ENCODE data around the gene DLGAP1.
"Not testable (repeated sequence)": the region's sequence is repeated elsewhere in the genome, so short reads cannot be mapped to it uniquely, and the experiment has no call there.

DLGAP1 gene
- total RNA-seq: 0.63 to 2.7 reads per million in 2 donors

DNA sequence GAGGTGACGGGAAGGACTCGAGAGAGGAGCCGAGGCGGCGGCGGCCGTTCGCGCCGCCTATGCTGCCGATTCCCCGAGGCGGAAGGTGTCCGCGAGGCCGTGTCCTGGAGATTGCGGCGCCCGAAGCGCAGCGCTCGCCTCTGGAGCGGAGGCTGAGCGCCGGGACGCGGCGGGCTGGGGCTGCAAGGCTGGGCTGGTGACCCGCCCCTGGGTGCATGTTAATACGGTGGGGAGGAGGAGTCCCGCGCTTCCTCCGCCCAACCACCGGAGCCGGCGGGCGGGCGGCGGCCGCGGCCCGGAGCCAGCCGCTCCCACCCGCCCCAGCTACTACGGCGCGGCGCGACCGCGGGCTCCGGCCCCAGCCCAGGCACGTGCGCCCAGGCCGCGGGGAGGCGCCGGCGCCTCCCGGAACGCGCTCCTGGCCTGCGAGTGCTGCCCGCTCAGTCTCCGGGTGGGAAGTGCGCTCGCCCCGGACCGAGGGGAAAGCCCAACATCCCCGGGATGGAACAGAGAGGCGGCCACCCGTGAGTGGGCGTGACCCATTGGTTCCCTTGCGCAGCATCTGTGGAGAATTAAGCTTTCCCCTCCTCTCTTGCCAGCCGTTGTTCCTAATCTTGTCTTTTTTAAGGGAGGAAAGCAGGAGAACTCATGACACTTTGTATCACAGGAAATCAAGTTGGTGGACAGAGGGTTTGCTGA is at the start of gene DLGAP1:
TSS of gene DLGAP1 (minus strand) at position 195 of the 699 bp plus-strand sequence.
- DNase-seq: no peak

- DNase-seq: not testable (repeated sequence)
Measured at GRCh38 chr18:4494703-4495284, 39.7 kb upstream of the DLGAP1 start.

DNA sequence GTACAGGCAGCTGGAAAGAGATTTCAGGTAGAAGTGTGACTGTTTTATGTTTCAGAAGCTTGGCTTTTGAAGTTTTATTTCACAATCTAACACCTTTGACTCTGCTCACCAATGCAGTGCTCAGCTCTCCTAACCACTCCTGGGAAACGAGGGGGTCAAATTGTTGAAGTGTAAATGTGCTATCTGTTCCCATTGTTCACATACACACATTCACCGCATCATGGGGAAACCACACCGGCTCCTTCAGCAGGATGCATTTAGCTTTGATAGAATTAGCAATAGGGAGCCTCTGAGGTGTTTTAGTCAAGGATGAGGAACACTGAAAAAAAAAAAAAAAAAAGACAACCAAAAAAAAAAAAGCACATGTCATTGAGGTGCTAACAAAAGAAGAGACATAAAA is 13.4 kb upstream of the DLGAP1 start:
- no peak for DNase-seq

DNA sequence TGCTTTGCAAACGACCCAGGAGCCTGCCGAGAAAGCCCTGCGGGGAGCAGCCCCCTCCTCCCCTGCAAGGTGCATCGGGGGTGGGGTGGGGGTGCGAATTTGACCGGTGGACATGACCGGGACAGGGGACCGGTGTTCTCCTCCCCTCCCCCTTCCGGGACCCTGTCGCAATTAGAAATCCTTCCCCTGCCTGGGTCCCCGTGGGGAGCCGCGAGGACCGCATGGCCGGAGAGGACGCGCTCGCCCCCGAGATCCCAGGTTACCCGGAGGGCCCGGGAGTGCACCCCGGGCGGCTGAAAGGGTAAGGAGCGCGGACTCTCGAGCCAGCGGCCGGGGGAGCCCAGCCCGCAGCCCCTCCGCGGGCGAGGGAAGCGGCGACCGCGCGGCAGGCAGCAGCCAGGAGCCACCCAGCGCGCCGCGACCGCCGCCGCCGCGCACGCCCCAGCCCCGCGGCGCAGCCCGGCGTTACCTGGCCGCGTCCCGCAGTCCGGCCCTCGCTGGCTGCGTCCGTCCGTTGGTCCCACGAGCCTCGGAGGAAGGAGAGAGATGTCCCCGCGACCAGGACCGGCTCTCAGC is 482 bp downstream of the DLGAP1 start:
- DNase-seq: no peak

DNA sequence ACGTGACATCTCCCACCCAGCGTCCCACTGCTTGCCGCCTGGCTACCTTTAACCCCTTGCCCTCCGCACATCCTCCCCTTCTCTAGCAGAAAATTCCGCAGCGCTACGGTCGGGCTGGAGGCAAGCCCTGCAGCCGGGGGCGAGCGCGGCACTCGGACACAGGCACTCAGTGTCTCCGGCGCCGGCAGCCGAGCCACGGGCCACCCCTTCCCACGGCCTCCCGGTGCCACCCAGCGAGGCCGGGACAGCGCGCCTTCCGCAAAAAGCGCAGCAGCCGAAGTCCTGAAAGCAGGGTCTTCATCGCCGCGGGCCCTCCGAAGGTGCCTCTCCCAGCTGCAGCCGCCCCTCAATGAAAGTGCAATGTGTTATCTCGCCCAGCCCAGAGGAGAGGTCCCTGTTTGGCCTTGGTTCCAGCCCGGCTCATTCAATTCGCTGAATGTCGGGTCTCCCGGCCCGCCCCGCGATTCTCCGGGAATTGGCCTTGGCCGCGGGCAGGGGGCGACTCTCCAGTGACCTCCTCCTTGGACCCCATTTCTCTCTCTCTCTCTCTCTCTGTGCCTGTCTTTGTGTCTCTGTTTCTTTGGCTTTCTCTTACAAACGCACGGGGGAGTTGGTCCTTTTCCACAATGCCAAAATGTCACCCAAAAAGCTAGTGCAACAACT is 1.1 kb downstream of the DLGAP1 start:
- DNase-seq: no peak

GRCh38 chr18:4453567-4453873 is 1.6 kb downstream of the DLGAP1 start:
- DNase-seq: no peak

- DNase-seq: no peak
Measured at GRCh38 chr18:4450065-4450658, 4.9 kb downstream of the DLGAP1 start.

GRCh38 chr18:4445902-4446301 is 9.2 kb downstream of the DLGAP1 start:
- no peak for DNase-seq

DNA sequence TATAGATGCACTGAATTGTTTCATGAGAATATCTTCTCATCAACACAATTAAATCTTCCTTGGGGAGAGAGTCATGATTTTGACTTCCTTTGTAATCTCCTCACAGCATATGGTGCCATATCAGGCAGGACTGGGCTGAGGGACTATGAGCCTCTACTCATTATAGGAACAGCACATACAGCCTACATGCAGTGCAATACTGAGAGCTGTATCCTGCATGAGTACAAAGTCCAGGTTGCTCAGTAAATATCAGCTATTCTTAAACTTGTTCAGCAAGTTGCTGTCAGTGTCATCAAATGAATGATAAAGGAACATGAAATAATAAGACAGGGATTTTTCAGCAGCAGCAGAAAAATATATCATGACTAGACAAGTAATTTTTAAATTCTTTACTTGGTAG is 10.8 kb downstream of the DLGAP1 start:
- no peak for DNase-seq

GRCh38 chr18:4441098-4441497 is 14.0 kb downstream of the DLGAP1 start:
- no peak for DNase-seq

- no peak for DNase-seq
Measured at GRCh38 chr18:4438938-4439337, 16.2 kb downstream of the DLGAP1 start.

GRCh38 chr18:4433717-4434116 is 21.4 kb downstream of the DLGAP1 start:
- DNase-seq: no peak

DNA sequence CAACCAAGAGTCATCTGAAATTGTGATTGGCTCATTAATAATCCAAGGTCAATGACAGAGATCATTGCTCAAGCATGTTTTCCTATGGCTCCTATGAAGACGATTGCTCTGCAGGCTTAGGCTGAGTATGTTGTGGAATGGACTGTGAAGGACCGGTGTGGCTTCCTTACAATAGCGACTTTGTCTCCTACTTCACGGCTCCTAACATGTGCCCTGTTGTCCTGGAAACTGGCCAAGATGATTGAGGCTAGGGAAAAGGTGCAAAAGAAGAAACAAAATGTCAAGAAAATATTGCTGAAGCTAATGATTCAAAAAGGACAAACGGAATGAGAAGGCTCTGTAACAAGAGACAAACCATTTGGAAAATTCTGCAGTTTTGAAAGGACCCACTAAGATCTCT is 24.3 kb downstream of the DLGAP1 start:
- no peak for DNase-seq

GRCh38 chr18:4417714-4418113 is 37.4 kb downstream of the DLGAP1 start:
- DNase-seq: no peak

DNA sequence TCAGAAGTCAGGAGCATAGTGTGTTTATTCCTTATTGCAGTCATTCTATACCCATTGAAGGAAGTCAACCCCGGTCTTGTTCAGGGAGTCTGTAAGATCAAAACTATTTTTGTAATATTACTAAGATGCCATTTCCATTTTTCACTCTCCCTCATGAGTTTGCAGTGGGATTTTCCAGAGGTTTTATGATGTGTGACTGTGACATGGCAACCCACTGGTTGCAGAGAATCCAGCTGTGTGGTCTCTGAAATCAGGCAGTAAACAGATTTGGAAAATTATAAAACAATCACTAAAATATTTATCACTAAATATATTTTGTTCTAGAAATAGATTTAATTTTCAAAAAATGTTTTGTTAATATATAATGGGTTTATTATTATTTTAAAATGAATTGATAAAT is 38.1 kb downstream of the DLGAP1 start:
- no peak for DNase-seq

DNA sequence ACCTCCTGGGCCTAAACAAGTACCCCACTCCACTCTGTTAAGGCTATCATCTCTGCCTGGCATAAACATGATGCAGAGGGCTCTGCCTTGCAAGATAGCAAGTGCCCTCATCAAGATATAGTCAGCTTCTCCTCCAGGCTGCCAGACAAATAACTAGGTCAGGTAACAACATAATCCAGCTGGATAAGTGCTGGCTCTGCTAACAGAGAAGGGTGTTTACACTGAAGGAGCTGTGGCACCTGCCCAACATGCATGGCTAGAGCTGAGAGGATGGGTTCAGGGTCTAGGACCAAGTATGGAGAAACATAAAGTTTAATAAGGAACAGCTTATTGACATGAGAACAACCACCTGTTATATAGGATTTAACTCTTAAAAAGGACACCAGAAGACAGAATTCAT is 42.8 kb downstream of the DLGAP1 start:
- no peak for DNase-seq

GRCh38 chr18:4406856-4407255 is 48.3 kb downstream of the DLGAP1 start:
- no peak for DNase-seq

- no peak for DNase-seq
Measured at GRCh38 chr18:4405965-4406364, 49.1 kb downstream of the DLGAP1 start.

DNA sequence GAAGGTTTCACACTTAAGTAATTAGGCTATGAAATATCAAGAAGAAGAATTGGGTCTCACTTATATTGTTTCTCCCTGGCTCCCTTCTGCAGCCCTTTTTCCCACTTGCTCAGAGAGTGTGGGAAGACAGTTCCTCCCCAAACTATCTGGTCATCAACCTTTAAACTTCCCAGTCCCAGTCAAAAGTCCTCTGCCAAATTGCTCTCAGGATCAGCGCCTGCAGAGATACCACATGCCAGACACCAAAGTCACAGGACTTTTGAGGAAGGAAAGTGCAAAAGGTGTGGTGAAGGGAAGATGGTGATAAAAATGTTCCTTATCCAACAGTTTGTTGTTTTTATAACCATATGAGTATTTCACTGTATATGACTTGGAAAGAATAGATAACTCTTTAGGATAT is 51.3 kb downstream of the DLGAP1 start:
- DNase-seq: no peak

GRCh38 chr18:4400911-4401310 is 54.2 kb downstream of the DLGAP1 start:
- no peak for DNase-seq

GRCh38 chr18:4399929-4400328 is 55.2 kb downstream of the DLGAP1 start:
- no peak for DNase-seq

DNA sequence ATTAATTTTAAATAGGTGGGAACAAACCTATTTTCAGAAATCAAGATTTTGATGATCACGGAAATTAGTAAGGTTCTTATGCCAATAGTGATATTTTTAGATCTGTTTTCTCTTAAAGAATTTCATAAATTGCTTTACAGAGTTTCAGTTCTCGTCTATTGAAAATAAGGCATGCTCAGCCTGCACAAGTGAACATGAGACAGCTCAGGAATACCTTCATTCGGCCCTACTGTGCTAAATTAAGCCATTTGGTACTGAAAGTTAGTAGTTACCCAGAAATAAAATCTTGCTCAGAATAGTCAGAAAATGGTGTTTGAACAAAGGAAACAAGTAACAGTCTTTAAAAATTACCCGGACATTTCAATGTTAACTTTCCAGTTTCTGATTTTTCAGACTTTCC is 60.4 kb downstream of the DLGAP1 start:
- DNase-seq: no peak

- no peak for DNase-seq
Measured at GRCh38 chr18:4391859-4392258, 63.2 kb downstream of the DLGAP1 start.

- no peak for DNase-seq
Measured at GRCh38 chr18:4385876-4386275, 69.2 kb downstream of the DLGAP1 start.

All from T-helper 9 cell (primary cell).